ENCODE measurements around the gene EGF.
"Not testable (repeated sequence)": the region's sequence is repeated elsewhere in the genome, so short reads cannot be mapped to it uniquely, and the experiment has no call there.

DNA sequence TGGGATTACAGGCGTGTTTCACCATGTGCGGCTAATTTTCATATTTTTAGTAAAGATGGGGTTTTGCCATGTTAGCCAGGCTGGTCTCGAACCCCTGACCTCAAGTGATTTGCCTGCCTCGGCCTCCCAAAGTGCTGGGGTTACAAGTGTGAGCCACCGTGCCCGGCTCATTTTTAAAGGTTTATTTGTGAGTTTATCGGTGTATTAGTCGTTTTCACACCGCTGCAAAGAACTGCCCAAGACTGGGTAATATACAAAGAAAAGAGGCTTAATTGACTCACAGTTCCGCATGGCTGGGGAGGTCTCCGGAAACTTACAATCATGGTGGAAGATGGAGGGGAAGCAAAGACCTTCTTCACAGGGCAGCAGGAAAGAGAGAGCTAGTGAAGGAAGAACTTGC is 126.5 kb downstream of the EGF start:
- not testable (repeated sequence) for TF ChIP-seq CTCF, POLR2A (IDR thresholded peaks at IDR 0.05)

Measured in testis (tissue), 2 donors.